Immature natural killer cell (primary cell): ENCODE data around the gene SLC66A2. TPM values are rescaled to one million over a fixed set of nuclear protein-coding genes. Genes with fewer than 3 reads are reported as not detected.
A peak's percentile ranks its signal among the peaks of the same experiment; 100 is the strongest.

Source experiments
- DNase-seq, 3 donors: peaks; one replicate each; pipeline ENCODE4 v3.0.0; 2022; ENCODE audit warnings: mixed read lengths in 1 of 3
- H3K27ac Mint-ChIP-seq, 6 donors: one replicate each; pipeline ENCODE4 v1.8.0; 2020; ENCODE audit warnings: mixed read lengths in 6 of 6, mild to moderate bottlenecking in 5 of 6, inconsistent platforms in 4 of 6, moderate library complexity in 3 of 6
- H3K27me3 Mint-ChIP-seq, 3 donors: one replicate each; pipeline ENCODE4 v1.8.0; 2020 to 2021; ENCODE audit warnings: low read depth in 3 of 3, mild to moderate bottlenecking in 3 of 3, mixed read lengths in 3 of 3, moderate library complexity in 3 of 3, inconsistent platforms in 1 of 3
- H3K36me3 Mint-ChIP-seq, 3 donors: one replicate each; pipeline ENCODE4 v1.8.0; 2020; ENCODE audit warnings: mixed read lengths in 3 of 3, inconsistent platforms in 2 of 3, mild to moderate bottlenecking in 2 of 3
- H3K4me1 Mint-ChIP-seq, 2 donors: one replicate each; pipeline ENCODE4 v1.8.0; 2020; ENCODE audit warnings: inconsistent platforms in 2 of 2, mild to moderate bottlenecking in 2 of 2, mixed read lengths in 2 of 2, moderate library complexity in 1 of 2
- H3K4me3 Mint-ChIP-seq, 5 donors: one replicate each; pipeline ENCODE4 v1.8.0; 2020; ENCODE audit warnings: mild to moderate bottlenecking in 5 of 5, mixed read lengths in 5 of 5, inconsistent platforms in 3 of 5, moderate library complexity in 3 of 5
- H3K9me3 Mint-ChIP-seq, 6 donors: one replicate each; pipeline ENCODE4 v1.8.0; 2020; ENCODE audit warnings: mild to moderate bottlenecking in 6 of 6, mixed read lengths in 6 of 6, inconsistent platforms in 4 of 6, moderate library complexity in 3 of 6
- polyA plus RNA-seq, 3 donors: library from polyadenylated mRNA; unstranded; fragments of 300-500 nt; fragmentation: Illumina TruSeq; gene quantifications; one replicate each; pipeline ENCODE4 v1.2.3, GENCODE V29; 2021

Gene SLC66A2
- polyA plus RNA-seq, 3 donors from 2014 or later, result 9.0 to 16.5 (median 11.8) TPM

GRCh38 chr18:79912994-79913831 lies 38.2 kb downstream of the SLC66A2 start:
- no peak overlapping the region for H3K4me3 Mint-ChIP-seq
- DNase-seq, result no peak
- H3K36me3 Mint-ChIP-seq, result peaks cover 10 to 21% (median 17%) of the 10 kb centered on the region in 3 donors
- H3K9me3 Mint-ChIP-seq, result no peaks in the 10 kb centered on the region
- H3K4me1 Mint-ChIP-seq, result peaks cover 12 to 16% of the 10 kb centered on the region in 2 donors
- H3K27ac Mint-ChIP-seq, result no peak overlapping the region
- peaks cover 2 to 5% (median 3%) of the 10 kb centered on the region in 3 donors for H3K27me3 Mint-ChIP-seq

- H3K4me3 Mint-ChIP-seq, result no peak overlapping the region
- H3K9me3 Mint-ChIP-seq, result no peaks in the 10 kb centered on the region
- H3K27ac Mint-ChIP-seq, result no peak overlapping the region
- peaks cover 11 to 23% (median 17%) of the 10 kb centered on the region in 3 donors for H3K36me3 Mint-ChIP-seq
- DNase-seq, result no peak
- peaks cover 2 to 4% (median 3%) of the 10 kb centered on the region in 3 donors for H3K27me3 Mint-ChIP-seq
- H3K4me1 Mint-ChIP-seq, result peaks cover 12 to 16% of the 10 kb centered on the region in 2 donors
Observed at GRCh38 chr18:79912409-79912991, 39.0 kb downstream of the SLC66A2 start.

GRCh38 chr18:79911344-79912270 lies 39.8 kb downstream of the SLC66A2 start:
- Mint-ChIP-seq H3K27me3 (peaks cover 2 to 4% (median 3%) of the 10 kb centered on the region in 3 donors), H3K27ac (no peak overlapping the region), H3K4me1 (peaks cover 12 to 16% of the 10 kb centered on the region in 2 donors), H3K9me3 (no peaks in the 10 kb centered on the region), H3K36me3 (peaks cover 11 to 20% (median 18%) of the 10 kb centered on the region in 3 donors), H3K4me3 (no peak overlapping the region)
- no peak for DNase-seq

- Mint-ChIP-seq H3K27me3 (peaks cover 1 to 3% (median 2%) of the 10 kb centered on the region in 3 donors), H3K4me3 (no peak overlapping the region), H3K27ac (peak overlapping the region in 2 of 6 donors; percentile 25 to 55), H3K36me3 (peaks cover 11 to 19% (median 16%) of the 10 kb centered on the region in 3 donors), H3K9me3 (no peaks in the 10 kb centered on the region), H3K4me1 (peaks cover 16 to 18% of the 10 kb centered on the region in 2 donors)
- no peak for DNase-seq
Observed at GRCh38 chr18:79910563-79911343, 40.7 kb downstream of the SLC66A2 start.

GRCh38 chr18:79906706-79907105 lies 44.7 kb downstream of the SLC66A2 start:
- Mint-ChIP-seq H3K9me3 (peaks cover 0 to 3% (median 0%) of the 10 kb centered on the region in 6 donors), H3K27ac (peak overlapping the region in 1 of 6 donors; percentile 26), H3K4me3 (no peak overlapping the region)

GRCh38 chr18:79905993-79906392 lies 45.5 kb downstream of the SLC66A2 start:
- H3K27ac Mint-ChIP-seq, result peak overlapping the region in 3 of 6 donors; percentile 39 to 61 (median 55)
- H3K27me3 Mint-ChIP-seq, result peaks cover 0 to 6% (median 4%) of the 10 kb centered on the region in 3 donors
- peaks cover 11 to 19% of the 10 kb centered on the region in 2 donors for H3K4me1 Mint-ChIP-seq
- H3K9me3 Mint-ChIP-seq, result peaks cover 0 to 6% (median 0%) of the 10 kb centered on the region in 6 donors
- no peak for DNase-seq
- peaks cover 8 to 18% (median 12%) of the 10 kb centered on the region in 3 donors for H3K36me3 Mint-ChIP-seq
- no peak overlapping the region for H3K4me3 Mint-ChIP-seq

More at GRCh38 chr18:79906706-79907105, 44.7 kb downstream of the SLC66A2 start:
- Mint-ChIP-seq H3K27me3 (peaks cover 0 to 4% (median 3%) of the 10 kb centered on the region in 3 donors), H3K36me3 (peaks cover 8 to 17% (median 10%) of the 10 kb centered on the region in 3 donors), H3K4me1 (peaks cover 11 to 19% of the 10 kb centered on the region in 2 donors)
- DNase-seq, result no peak

GRCh38 chr18:79905389-79905911 lies 46.0 kb downstream of the SLC66A2 start:
- DNase-seq, result no peak
- peaks cover 8 to 18% (median 12%) of the 10 kb centered on the region in 3 donors for H3K36me3 Mint-ChIP-seq
- H3K27ac Mint-ChIP-seq, result peak overlapping the region in 1 of 6 donors; percentile 39
- peaks cover 0 to 6% (median 0%) of the 10 kb centered on the region in 6 donors for H3K9me3 Mint-ChIP-seq
- peaks cover 6 to 15% of the 10 kb centered on the region in 2 donors for H3K4me1 Mint-ChIP-seq
- H3K4me3 Mint-ChIP-seq, result no peak overlapping the region
- H3K27me3 Mint-ChIP-seq, result peaks cover 0 to 6% (median 4%) of the 10 kb centered on the region in 3 donors

GRCh38 chr18:79904357-79905147 lies 46.9 kb downstream of the SLC66A2 start:
- Mint-ChIP-seq H3K4me3 (no peak overlapping the region), H3K9me3 (peaks cover 0 to 7% (median 2%) of the 10 kb centered on the region in 6 donors), H3K27me3 (peaks cover 0 to 9% (median 4%) of the 10 kb centered on the region in 3 donors), H3K4me1 (peaks cover 4 to 13% of the 10 kb centered on the region in 2 donors), H3K27ac (no peak overlapping the region), H3K36me3 (peaks cover 8 to 18% (median 12%) of the 10 kb centered on the region in 3 donors)
- no peak for DNase-seq

GRCh38 chr18:79903787-79904356 lies 47.6 kb downstream of the SLC66A2 start:
- no peak overlapping the region for H3K4me3 Mint-ChIP-seq
- H3K27me3 Mint-ChIP-seq, result peaks cover 0 to 6% (median 4%) of the 10 kb centered on the region in 3 donors
- peaks cover 0 to 7% (median 2%) of the 10 kb centered on the region in 6 donors for H3K9me3 Mint-ChIP-seq
- H3K4me1 Mint-ChIP-seq, result peaks cover 3 to 9% of the 10 kb centered on the region in 2 donors
- no peak overlapping the region for H3K27ac Mint-ChIP-seq
- DNase-seq, result no peak
- H3K36me3 Mint-ChIP-seq, result peaks cover 8 to 18% (median 12%) of the 10 kb centered on the region in 3 donors

GRCh38 chr18:79903071-79903635 lies 48.3 kb downstream of the SLC66A2 start:
- H3K36me3 Mint-ChIP-seq, result peaks cover under 1 to 18% (median 12%) of the 10 kb centered on the region in 3 donors
- no peak for DNase-seq
- H3K27me3 Mint-ChIP-seq, result peaks cover 0 to 6% (median 3%) of the 10 kb centered on the region in 3 donors
- H3K4me1 Mint-ChIP-seq, result peaks cover 0 to 7% of the 10 kb centered on the region in 2 donors
- no peak overlapping the region for H3K4me3 Mint-ChIP-seq
- H3K27ac Mint-ChIP-seq, result no peak overlapping the region
- peaks cover 0 to 7% (median 4%) of the 10 kb centered on the region in 6 donors for H3K9me3 Mint-ChIP-seq

- Mint-ChIP-seq H3K27me3 (peaks cover 0 to 6% (median 4%) of the 10 kb centered on the region in 3 donors), H3K4me3 (no peak overlapping the region), H3K27ac (no peak overlapping the region), H3K4me1 (peaks cover 0 to 7% of the 10 kb centered on the region in 2 donors), H3K36me3 (peaks cover 4 to 16% (median 12%) of the 10 kb centered on the region in 3 donors), H3K9me3 (peaks cover 4 to 12% (median 7%) of the 10 kb centered on the region in 6 donors)
- DNase-seq, result no peak
Observed at GRCh38 chr18:79902640-79903039, 48.8 kb downstream of the SLC66A2 start.
